NOMO-1 (cell line): ENCODE data around the gene CCM2L.
A peak's percentile ranks its signal among the peaks of the same experiment; 100 is the strongest.

Source experiments
- DNase-seq, 2 experiments: peaks; one replicate each; lab custom pipeline; 2025; ENCODE audit not compliant: unreplicated experiment in 2 of 2; lab: John Stamatoyannopoulos, UW

The CCM2L gene

DNA sequence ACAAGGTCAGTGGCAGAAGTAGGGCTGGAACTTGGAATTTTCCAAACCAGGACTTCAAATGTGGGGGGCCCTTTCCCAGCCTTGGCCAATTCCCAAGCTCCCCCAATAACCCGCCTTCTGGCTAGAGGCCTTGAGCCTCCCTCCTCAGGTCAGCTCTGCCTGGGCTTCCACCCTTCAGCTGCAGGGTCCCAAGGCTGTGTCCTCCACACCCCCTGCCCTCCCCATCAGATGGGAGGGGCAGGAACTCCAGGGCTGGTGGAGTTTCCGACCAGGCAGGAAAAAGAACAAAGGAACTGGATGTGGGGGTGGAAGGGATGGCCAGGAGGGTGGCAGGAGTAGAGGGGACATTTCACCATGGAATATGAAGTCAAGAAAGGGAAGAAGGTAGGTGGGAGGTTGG is at the start of gene CCM2L:
Gene CCM2L, plus strand, starts transcription at position 338 of the 400 bp plus-strand sequence. Its CDS starts 17 bp downstream, at position 355.
- DNase-seq, result no peak

DNA sequence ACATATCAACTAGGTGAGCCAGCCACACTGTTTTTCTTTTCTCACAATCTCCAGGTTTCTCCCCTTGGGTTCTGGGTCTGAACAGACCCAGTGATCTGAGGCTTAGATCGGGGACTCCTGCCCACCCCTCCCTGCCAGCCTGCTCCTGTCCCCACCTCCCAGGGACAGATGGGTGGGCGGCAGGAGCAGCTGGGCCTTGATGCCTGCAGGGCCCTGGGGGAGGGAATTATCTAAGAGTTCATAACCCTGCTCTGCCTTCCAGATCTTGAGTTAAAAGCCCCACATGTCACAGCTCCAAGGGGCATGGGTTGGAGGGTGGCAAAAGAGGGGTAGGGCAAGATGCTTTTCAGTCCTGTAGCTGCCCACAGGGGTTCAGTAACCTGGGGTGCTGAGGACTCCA is 47.5 kb upstream of the CCM2L start:
- no peak for DNase-seq

DNA sequence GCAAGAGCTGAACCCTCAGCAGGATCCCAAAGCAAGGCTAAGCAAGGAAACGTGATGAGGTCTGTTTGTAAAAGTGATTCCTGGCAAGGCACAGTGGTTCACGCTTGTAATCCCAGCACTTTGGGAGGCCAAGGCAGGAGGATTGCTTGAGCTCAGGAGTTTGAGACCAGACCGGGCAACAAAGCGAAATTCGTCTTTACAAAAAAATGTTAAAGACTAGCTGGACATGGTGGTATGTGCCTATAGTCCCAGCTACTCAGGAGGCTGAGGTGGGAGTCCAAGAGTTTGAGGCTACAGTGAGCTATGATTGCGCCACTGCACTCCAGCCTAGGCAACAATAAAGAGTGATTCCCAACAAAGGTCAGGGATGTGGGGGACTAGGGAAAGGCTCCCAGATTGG is 46.3 kb upstream of the CCM2L start:
- DNase-seq, result no peak

DNA sequence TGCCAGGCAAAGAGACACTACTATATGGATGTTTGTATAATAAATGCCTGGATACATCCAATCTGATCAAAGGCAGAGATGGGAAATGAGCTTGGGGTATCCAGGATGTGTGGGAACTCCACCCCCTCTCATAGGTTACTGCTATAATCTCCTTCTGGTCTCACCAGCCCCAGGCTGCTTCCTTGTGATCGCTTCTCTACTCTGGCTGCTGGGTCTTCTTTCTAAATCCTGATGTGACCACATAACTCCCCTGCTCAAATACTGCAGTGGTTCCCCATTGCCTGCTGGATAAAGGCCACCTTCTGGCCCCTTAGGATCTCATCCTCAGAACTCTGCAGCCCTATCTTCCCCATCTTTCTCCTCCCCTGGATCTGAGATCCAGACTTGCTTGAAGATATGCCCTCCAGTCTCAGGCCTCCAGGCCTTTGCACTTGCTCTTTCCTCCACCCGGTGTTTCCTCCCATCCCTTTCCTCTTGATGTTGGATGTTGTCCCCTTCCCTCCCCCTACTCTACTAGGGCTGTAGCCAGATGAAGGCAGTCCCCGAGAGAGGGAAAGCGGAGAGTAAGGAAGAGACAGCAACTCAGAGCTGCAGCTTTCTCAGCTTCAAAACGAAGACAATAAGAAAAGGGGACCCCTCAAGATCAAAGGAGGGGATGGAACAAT is 43.1 kb upstream of the CCM2L start:
- DNase-seq, result no peak

DNA sequence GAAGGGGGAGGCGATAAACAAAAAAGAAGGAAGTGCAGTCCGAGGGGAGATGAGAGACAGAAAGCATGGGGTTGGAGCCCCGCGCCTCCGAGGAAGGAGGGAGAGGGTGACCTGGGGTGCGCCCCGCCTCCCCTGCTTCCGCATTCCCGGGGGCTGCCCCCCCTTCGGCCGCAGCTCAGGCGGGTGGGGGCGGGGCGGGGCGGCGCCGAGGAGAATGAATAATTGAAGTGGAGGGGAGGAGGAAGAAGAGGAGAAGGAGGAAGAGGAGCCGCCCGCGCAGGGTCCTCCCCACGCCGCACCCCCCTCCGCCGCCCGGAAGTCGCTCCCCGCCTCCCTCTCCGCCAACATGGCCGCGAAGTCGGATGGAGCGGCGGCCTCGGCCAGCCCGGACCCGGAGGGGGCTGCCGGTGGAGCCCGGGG is 42.4 kb upstream of the CCM2L start, which contains the start of gene XKR7:
Gene XKR7, plus strand, starts transcription at position 322 of the 420 bp plus-strand sequence. Its CDS starts 25 bp downstream, at position 347.
- peak; percentile 53 to 58 for DNase-seq

DNA sequence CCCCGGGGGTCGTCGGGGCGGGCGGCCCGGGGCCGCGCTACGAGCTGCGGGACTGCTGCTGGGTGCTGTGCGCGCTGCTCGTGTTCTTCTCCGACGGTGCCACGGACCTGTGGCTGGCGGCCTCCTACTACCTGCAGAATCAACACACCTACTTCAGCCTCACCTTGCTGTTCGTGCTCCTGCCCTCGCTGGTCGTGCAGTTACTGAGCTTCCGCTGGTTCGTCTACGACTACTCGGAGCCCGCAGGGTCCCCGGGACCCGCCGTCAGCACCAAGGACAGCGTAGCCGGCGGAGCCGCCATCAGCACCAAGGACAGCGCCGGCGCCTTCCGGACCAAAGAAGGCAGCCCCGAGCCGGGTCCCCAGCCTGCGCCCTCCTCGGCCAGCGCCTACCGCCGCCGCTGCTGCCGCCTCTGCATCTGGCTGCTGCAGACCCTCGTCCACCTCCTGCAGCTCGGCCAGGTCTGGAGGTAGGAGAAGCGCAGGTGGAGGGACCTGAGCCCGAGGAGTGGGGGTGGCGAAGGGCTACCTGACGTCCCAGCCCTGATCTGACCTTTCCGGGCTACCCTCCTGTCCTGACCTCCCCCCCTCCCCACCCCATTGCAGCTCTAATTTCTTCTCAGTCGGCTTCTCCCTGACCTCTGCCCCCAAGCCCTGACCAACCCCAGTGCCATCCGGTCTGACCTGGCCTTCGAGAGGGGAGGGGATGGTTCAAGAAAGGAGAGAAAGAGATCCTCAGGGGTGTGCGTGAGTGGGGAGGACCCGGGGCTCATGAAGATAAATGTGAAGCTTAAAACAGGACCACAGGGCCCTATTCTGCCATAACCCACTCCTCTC is 41.7 kb upstream of the CCM2L start:
- DNase-seq, result peak; percentile 57 to 66

DNA sequence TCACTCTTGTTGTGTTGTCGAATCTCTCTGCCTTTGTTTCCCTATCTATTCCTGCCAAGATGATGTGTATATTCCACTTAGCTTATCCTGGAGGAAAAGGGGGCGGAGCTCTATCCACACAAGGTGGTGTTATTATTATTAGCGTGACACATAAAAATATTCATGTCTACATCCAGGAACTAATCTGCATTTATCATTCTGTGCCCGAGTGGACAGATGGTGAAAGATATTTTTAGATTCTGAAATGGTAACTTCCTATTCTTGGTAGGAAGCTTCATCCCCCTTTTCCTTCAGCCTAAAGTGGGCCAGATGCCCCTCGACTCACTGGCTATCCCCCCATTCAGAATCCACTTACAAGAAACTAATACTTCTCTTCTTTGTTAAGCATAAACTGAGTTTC is 40.2 kb upstream of the CCM2L start:
- no peak for DNase-seq

DNA sequence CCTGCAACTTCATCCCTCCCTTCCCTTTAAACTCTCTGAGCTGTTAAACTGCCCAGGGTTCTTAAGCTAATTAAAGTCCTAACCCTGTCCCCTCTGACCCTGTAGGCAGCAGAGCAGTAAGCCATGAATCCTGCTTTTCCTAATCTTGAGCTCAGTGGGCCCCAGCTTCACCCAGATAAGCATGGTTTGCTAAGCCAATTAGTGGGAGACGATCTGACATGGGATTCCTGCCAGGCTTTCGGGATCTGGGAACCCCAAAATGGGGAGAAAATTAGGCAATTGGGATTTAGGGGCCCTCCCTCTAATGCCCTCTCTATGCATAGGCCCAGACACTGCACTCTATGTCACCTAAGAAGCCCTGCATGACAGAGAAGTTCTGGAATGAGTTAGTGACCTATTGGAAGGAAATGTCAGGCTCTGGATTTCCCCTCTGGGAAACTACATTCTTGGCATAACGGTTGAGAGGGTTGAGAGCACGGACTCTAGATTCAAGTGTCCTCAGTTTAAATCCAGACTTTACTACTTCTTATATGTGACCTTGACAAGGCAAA is 37.7 kb upstream of the CCM2L start:
- no peak for DNase-seq

DNA sequence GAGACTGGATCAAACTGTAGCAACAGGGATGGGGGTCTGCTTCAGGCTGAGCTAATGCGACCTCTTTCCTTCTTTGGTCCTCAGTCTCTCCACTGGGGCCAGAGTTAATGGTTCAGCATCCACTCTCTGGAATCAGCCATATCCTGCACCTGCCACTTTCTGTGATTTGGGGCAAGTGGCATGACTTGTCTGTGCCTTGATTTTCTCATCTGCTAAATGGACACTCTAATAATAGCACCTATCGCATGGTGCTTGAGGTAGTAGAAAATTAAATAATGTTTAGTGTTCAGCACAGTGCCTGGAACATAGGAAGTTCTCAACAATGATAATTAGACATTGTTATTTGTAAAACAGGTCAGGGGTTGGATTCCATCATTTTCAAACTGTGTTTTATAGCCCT is 35.9 kb upstream of the CCM2L start:
- DNase-seq, result no peak

DNA sequence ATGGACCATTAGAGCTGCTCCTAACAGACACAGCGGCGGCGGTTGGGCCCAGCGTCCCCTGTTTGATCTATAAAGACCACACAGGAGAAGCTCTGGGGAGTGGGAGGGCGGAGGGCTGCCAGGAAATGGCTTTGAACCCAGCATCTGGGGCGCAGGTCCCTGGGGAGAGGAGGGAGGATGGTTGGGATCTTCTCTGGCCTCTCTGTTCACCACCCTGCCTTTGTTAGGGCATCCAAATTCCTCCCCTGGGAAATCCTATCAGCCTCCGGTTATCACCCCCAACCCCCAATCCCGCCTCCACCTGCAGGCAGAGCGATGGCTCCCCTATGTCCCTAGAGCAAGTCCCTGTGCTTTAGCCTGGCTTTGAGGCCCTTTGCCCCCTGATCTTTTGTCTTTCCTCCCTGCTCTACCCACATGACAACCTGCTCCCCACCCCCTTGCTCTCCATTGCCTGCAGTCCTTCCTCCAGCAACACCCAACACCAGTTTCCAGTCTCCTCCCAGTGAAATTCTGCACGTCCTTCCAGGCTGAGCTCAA is 35.2 kb upstream of the CCM2L start:
- DNase-seq, result no peak

DNA sequence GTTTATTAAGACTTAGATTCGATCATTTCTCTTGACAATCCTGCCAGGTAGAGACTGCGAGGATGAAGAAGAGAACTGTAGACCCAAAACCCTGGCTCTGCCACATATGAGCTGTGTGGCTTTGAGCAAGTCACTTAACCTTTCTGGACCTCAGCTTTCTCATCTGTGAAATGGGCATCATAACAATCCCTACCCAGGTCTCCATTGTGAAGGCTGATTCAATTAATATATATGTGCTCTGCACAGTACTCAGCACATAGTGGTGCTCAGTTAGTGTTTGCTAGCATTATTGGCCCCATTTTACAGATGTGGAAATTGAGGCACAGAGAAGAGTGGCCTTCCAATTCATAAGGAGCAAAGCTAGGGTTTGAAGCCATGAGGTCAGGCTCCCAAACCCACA is 34.4 kb upstream of the CCM2L start:
- no peak for DNase-seq

DNA sequence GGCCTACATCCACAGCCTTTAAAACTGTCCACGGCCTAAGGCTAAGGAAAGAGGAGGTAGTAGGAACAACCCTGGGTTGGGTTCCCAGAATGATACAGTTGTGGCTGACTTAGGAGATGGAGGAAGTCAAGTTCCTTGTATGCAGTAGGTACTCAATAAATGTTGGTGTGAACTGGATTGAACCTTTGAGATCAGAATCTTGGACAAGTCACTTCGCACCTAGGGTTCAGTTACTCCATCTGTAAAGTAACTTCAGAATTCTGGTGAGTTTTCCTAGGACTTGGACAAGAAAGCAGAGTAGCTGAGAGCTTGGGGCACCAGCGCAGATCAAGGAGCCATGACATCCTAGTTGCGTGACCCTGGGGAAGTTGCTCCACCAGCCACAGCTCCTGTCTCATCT is 33.2 kb upstream of the CCM2L start:
- DNase-seq, result no peak

DNA sequence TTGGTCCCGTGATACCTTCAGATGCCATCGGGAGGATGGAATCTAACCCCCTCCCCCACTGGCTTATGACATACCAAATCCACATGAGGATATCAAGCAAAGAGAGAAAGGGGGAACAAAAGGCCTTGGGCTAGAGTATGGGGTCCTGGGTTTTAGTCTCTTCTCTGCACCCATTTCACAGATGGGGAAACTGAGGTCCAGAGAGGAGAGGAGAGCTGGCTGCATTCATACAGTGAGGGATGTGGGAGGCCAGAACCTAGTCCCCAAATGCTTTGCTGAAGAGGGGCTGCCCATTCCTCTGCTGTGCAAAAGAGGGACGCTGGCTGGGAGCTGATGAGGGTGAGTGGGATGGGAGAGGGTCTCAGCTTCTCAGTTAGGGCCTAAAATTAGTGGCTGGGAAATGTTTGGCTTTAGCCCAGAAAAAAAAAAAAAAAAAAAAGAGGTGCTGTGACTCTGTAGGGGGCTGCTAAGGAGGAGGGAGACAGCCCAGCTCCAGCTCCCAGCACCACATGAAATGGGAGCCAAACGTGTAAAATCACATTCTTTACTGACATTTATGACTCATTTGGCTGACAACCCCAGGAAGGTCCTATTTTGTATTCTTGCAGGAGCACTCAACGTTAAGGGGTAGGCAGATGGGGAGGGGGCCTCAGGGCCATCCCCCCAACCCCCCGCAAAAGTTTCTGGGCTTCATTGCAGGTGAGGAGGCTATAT is 30.4 kb upstream of the CCM2L start:
- no peak for DNase-seq

DNA sequence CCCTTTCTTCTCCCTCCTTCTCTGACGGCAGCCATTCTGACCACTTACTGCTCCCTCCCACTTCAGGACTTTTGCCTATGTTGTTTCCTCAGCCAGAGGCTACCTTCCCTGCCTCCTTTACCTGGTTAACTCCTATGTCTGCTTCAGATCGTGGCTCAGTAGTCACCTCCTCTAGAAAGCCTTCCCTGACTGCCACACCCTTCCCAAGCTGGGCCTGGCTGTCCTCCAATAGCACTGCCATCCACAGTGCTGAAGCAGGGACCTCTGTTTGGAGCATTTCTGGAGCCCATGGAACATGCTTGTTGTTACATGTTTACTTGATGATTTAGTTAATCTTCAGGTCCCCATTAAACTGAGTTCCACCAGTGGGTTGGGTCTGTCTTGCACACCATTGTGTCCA is 28.5 kb upstream of the CCM2L start:
- DNase-seq, result no peak

DNA sequence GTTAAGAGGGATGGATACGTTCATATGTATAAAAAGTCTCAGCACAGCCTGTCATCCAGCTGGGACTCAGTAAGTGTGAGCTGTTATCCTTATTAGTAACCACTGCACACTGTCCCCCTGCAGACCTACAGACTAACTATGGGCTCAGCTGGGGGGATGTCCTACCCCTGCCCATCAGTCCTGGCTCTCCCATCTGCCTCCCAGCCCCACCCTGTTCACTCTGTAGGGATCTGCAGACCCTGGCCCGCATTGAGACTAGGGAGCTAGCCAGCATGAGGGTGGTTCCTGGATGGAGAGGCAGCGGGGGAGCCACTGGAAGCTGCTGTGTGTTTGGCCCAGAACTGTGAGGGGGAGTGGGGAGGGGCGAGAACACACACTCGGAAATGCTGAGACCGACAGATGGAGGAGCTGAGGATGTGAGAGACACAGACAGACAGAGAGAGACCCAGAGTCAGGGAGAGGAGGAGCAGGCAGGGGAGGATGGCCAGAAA is 25.2 kb upstream of the CCM2L start:
- no peak for DNase-seq

DNA sequence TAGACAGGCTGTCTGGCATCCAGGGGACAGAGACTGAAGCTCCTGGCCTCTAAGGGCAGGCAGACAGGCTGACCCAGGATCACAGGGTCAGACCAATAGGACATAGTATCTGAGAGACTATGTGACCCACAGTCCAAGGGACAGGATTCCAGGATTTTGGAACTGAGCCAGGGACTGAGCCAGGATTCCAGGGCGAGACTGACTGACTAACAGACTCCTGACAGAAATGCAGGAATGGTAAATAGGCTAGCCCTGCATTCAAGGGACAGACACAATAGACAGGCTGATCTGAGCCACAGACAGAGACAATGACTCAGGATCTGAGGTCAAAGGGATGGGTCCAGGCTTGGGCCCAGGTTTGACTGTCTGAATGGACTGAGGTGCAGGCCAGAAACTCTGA is 22.5 kb upstream of the CCM2L start:
- no peak for DNase-seq

DNA sequence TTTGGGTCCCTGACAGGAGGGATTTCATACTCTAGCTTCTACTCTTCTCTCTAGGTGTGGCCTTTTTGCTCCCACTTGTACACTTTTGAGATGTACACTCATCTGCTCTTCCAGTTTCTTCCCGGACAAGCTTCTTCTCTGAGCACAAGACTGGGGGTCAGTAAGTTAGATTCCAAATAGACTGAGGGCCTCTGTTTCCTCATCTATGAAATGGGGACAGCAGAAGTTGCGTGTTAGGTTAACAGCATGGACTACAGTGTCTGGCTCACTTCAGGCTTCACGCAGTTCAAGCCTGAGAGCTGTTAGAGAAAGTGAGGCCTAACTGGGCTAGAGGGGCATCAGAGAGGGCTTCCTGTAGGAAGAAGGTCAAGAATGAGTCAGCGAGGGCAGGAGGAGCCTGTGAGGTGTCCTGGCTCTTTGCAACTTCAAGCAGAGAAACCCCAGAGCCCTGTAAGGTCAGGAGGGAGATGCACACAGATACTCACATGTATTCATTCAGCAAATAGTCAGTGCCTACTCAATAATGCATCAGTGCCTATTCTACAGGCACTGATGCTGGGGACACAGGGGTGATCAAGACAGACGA is 21.7 kb upstream of the CCM2L start:
- no peak for DNase-seq

DNA sequence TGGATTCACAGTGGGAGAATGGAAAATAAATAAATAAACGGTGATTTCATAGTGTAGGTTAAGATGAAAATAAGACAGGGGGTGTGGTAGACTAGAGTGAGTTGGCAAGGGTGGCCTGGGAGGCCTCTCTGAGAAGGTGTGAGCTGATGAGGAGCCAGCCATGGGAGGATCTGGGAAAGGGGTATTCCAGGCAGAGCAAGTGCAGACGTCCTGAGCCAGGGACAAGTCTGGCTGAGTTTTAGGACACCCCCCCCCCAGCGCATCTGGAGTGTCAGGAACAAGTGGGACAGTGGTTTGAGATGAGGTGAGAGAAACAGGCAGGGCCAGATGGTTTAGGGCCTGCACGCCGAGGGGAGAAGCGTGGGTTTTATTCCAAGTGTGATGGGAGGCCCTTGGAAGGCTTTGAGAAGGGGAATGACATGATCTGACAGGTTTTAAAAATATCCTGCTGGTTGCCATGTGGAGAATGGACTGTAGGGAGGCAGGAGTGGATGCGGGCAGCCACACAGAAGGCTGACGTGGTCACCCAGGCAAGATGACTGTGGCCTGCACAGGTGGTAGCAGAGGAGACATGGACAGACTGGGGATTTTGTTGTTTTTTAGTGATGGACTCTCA is 21.1 kb upstream of the CCM2L start:
- DNase-seq, result no peak

DNA sequence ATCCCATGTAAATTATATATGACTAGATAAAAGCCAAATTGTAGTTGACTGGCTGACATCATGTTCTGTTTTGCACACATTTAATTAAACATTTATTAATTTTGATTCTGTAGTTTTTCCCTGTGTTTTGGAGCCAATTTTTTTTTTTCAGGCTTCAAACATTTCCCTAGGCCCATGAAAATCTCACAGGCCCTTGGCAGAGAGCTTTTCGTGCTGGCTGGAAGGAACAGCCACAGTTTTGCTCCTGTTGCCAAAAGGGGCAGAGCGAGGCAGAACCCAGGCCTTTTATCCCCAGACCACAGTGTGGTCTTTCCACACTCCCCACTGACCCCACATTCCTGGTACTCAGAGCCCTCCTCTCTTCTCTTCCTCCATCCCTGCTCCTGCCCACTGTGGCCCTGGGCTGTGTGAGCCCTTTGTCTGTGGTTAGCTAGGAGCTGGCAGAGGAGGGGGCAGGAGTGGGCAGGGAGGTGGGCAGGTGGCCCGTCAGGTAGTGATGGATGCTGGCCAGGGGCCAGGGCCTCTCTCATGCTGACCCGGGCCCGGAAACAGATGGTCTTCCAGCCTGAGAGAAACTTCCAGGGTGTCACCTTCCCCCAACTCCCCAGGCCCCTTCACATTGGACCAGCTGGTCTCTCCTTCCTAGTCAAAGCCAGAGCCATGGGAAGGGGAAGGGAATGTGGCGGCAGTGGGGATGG is 19.4 kb upstream of the CCM2L start:
- no peak for DNase-seq
